ENCODE results near the gene TMEM30B.

Gene TMEM30B

GRCh38 chr14:61280526-61281185 is 482 bp downstream of the TMEM30B start:
- Histone ChIP-seq H3K4me1 (ENCODE audit: control extremely low read depth in 1 of 4, control insufficient read depth in 4 of 4, insufficient read depth in 4 of 4, low read length in 3 of 4) (peaks cover 0 to 23% (median 17%) of the 10 kb centered on the region in 4 experiments), H3K27me3 (replicated peaks in 2 of 5; ENCODE audit: control insufficient read depth in 4 of 5, insufficient read depth in 5 of 5, low read length in 4 of 5) (peaks cover 14 to 38% (median 28%) of the 10 kb centered on the region in 5 experiments), H3K27ac (ENCODE audit: insufficient read depth in 1 of 2, low read depth in 1 of 2, low read length in 2 of 2, poor library complexity in 1 of 2, severe bottlenecking in 2 of 2) (no peak overlapping the region), H3K36me3 (ENCODE audit: control insufficient read depth in 4 of 4, insufficient read depth in 4 of 4, low read length in 3 of 4) (no peaks in the 10 kb centered on the region), H3K4me3 (ENCODE audit: control insufficient read depth in 1 of 7, extremely low read depth in 1 of 7, insufficient read depth in 4 of 7, low read depth in 2 of 7, low read length in 6 of 7) (peak overlapping the region; percentile 32 to 78 (median 61)), H3K9me3 (ENCODE audit: control extremely low read depth in 1 of 5, control insufficient read depth in 4 of 5, insufficient read depth in 2 of 5, low read depth in 1 of 5, low read length in 4 of 5) (no peaks in the 10 kb centered on the region)
- ChIA-PET POLR2A (interaction anchor here (0.5 kb wide), 1 partner anchor 554 kb away, joined by 7 read pairs; no protein-coding TSS in a partner anchor), CTCF (interaction anchor here (0.7 to 3.2 kb wide), 11 partner anchors 9 to 556 kb away, joined by 3 to 29 read pairs (median 3); no protein-coding TSS in a partner anchor)
- peak; percentile 77 to 87 (median 81) for DNase-seq
- under 1% methylated on average over 55 of the region's 81 CpGs for WGBS (ENCODE audit: insufficient coverage)

GRCh38 chr14:61280092-61280525 is 1.0 kb downstream of the TMEM30B start:
- no peaks in the 10 kb centered on the region for H3K36me3 ChIP-seq (ENCODE audit: control insufficient read depth in 4 of 4, insufficient read depth in 4 of 4, low read length in 3 of 4)
- 10% methylated on average over 45 of the region's 47 CpGs for WGBS (ENCODE audit: insufficient coverage)
- no peak overlapping the region for H3K27ac ChIP-seq (ENCODE audit: insufficient read depth in 1 of 2, low read depth in 1 of 2, low read length in 2 of 2, poor library complexity in 1 of 2, severe bottlenecking in 2 of 2)
- H3K4me1 ChIP-seq (ENCODE audit: control extremely low read depth in 1 of 4, control insufficient read depth in 4 of 4, insufficient read depth in 4 of 4, low read length in 3 of 4) = peaks cover 0 to 23% (median 17%) of the 10 kb centered on the region in 4 experiments
- H3K4me3 ChIP-seq (ENCODE audit: control insufficient read depth in 1 of 7, extremely low read depth in 1 of 7, insufficient read depth in 4 of 7, low read depth in 2 of 7, low read length in 6 of 7) = peak overlapping the region; percentile 32 to 78 (median 61)
- POLR2A ChIA-PET = no interaction called here
- DNase-seq = peak in 2 of 3 donors; percentile 62 to 81
- H3K9me3 ChIP-seq (ENCODE audit: control extremely low read depth in 1 of 5, control insufficient read depth in 4 of 5, insufficient read depth in 2 of 5, low read depth in 1 of 5, low read length in 4 of 5) = no peaks in the 10 kb centered on the region
- peaks cover 15 to 41% (median 30%) of the 10 kb centered on the region in 5 experiments for H3K27me3 ChIP-seq (replicated peaks in 2 of 5; ENCODE audit: control insufficient read depth in 4 of 5, insufficient read depth in 5 of 5, low read length in 4 of 5)
- CTCF ChIA-PET = interaction anchor here (0.7 to 3.2 kb wide), 9 partner anchors 9 to 557 kb away, joined by 3 to 29 read pairs (median 4); no protein-coding TSS in a partner anchor

GRCh38 chr14:61279082-61279481 is 2.1 kb downstream of the TMEM30B start:
- Histone ChIP-seq H3K27me3 (replicated peaks in 2 of 5; ENCODE audit: control insufficient read depth in 4 of 5, insufficient read depth in 5 of 5, low read length in 4 of 5) (peaks cover 15 to 40% (median 29%) of the 10 kb centered on the region in 5 experiments), H3K4me3 (ENCODE audit: control insufficient read depth in 1 of 7, extremely low read depth in 1 of 7, insufficient read depth in 4 of 7, low read depth in 2 of 7, low read length in 6 of 7) (no peak overlapping the region), H3K9me3 (ENCODE audit: control extremely low read depth in 1 of 5, control insufficient read depth in 4 of 5, insufficient read depth in 2 of 5, low read depth in 1 of 5, low read length in 4 of 5) (no peaks in the 10 kb centered on the region), H3K36me3 (ENCODE audit: control insufficient read depth in 4 of 4, insufficient read depth in 4 of 4, low read length in 3 of 4) (no peaks in the 10 kb centered on the region), H3K4me1 (ENCODE audit: control extremely low read depth in 1 of 4, control insufficient read depth in 4 of 4, insufficient read depth in 4 of 4, low read length in 3 of 4) (peaks cover 0 to 21% (median 17%) of the 10 kb centered on the region in 4 experiments), H3K27ac (ENCODE audit: insufficient read depth in 1 of 2, low read depth in 1 of 2, low read length in 2 of 2, poor library complexity in 1 of 2, severe bottlenecking in 2 of 2) (no peak overlapping the region)
- 81% methylated on average over 5 of the region's 5 CpGs for WGBS (ENCODE audit: insufficient coverage)
- CTCF ChIA-PET = interaction anchor here (1.1 to 1.5 kb wide), 3 partner anchors 10 to 558 kb away, joined by 4 to 10 read pairs (median 5); no protein-coding TSS in a partner anchor
- POLR2A ChIA-PET = no interaction called here
- DNase-seq = peak in 1 of 3 donors; percentile 26

GRCh38 chr14:61277784-61278183 is 3.4 kb downstream of the TMEM30B start:
- 100% methylated on average over 3 of the region's 4 CpGs for WGBS (ENCODE audit: insufficient coverage)
- no peaks in the 10 kb centered on the region for H3K36me3 ChIP-seq (ENCODE audit: control insufficient read depth in 4 of 4, insufficient read depth in 4 of 4, low read length in 3 of 4)
- ChIA-PET CTCF (interaction anchor here (1.4 to 12.7 kb wide), 3 partner anchors 9 to 560 kb away, joined by 5 to 107 read pairs (median 10); no protein-coding TSS in a partner anchor), POLR2A (no interaction called here)
- peaks cover 0 to 20% (median 16%) of the 10 kb centered on the region in 4 experiments for H3K4me1 ChIP-seq (ENCODE audit: control extremely low read depth in 1 of 4, control insufficient read depth in 4 of 4, insufficient read depth in 4 of 4, low read length in 3 of 4)
- H3K4me3 ChIP-seq (ENCODE audit: control insufficient read depth in 1 of 7, extremely low read depth in 1 of 7, insufficient read depth in 4 of 7, low read depth in 2 of 7, low read length in 6 of 7) = no peak overlapping the region
- H3K27ac ChIP-seq (ENCODE audit: insufficient read depth in 1 of 2, low read depth in 1 of 2, low read length in 2 of 2, poor library complexity in 1 of 2, severe bottlenecking in 2 of 2) = no peak overlapping the region
- peaks cover 15 to 38% (median 27%) of the 10 kb centered on the region in 5 experiments for H3K27me3 ChIP-seq (replicated peaks in 2 of 5; ENCODE audit: control insufficient read depth in 4 of 5, insufficient read depth in 5 of 5, low read length in 4 of 5)
- DNase-seq = no peak
- no peaks in the 10 kb centered on the region for H3K9me3 ChIP-seq (ENCODE audit: control extremely low read depth in 1 of 5, control insufficient read depth in 4 of 5, insufficient read depth in 2 of 5, low read depth in 1 of 5, low read length in 4 of 5)

DNA sequence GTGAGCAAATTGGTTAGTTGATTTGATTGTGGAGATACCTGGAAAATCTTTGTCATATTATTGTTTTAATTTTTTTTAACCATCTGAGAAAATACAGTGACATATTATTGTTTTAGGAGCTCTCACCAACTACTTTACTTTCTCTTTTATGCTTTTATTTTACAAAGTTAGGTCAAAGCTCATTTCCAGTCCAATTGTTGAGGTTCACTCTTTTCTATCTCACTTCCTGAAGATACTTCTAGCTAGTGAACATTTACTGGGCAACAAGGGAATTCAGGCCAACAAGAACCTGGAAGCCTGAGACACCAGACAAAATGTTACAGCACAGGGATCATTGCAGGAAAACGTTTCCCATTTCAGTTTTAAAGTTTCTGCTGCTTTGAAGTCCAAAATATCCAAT is 3.9 kb downstream of the TMEM30B start:
- Histone ChIP-seq H3K4me3 (ENCODE audit: control insufficient read depth in 1 of 7, extremely low read depth in 1 of 7, insufficient read depth in 4 of 7, low read depth in 2 of 7, low read length in 6 of 7) (no peak overlapping the region), H3K27me3 (replicated peaks in 2 of 5; ENCODE audit: control insufficient read depth in 4 of 5, insufficient read depth in 5 of 5, low read length in 4 of 5) (peaks cover 15 to 40% (median 27%) of the 10 kb centered on the region in 5 experiments), H3K9me3 (ENCODE audit: control extremely low read depth in 1 of 5, control insufficient read depth in 4 of 5, insufficient read depth in 2 of 5, low read depth in 1 of 5, low read length in 4 of 5) (no peaks in the 10 kb centered on the region), H3K27ac (ENCODE audit: insufficient read depth in 1 of 2, low read depth in 1 of 2, low read length in 2 of 2, poor library complexity in 1 of 2, severe bottlenecking in 2 of 2) (no peak overlapping the region), H3K4me1 (ENCODE audit: control extremely low read depth in 1 of 4, control insufficient read depth in 4 of 4, insufficient read depth in 4 of 4, low read length in 3 of 4) (peaks cover 0 to 20% (median 16%) of the 10 kb centered on the region in 4 experiments), H3K36me3 (ENCODE audit: control insufficient read depth in 4 of 4, insufficient read depth in 4 of 4, low read length in 3 of 4) (no peaks in the 10 kb centered on the region)
- DNase-seq = no peak
- no CpG with 5 or more reads among the region's 1 CpG for WGBS (ENCODE audit: insufficient coverage)
- ChIA-PET POLR2A (no interaction called here), CTCF (interaction anchor here (12.7 kb wide), 1 partner anchor 9 kb away, joined by 107 read pairs; no protein-coding TSS in a partner anchor)

DNA sequence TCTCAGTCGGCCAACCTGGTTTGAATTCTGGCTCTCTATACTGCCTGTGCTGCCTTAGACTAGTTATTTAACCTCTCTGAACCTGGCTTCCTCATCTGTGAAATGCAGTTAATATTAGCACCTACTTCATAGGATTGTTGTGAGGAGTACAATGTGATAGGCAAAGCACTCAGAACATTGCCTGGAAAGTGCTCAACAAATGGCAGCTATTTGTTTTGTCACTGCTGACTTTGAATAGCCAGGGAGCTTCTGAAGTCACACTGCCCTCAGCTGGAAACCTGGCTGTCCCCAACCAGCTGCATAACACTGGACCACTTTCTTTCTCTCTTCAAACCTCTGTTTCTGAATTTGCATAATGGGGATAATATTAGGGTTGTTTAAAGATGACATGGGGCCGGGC is 9.6 kb downstream of the TMEM30B start:
- DNase-seq = no peak
- H3K4me3 ChIP-seq (ENCODE audit: control insufficient read depth in 1 of 7, extremely low read depth in 1 of 7, insufficient read depth in 4 of 7, low read depth in 2 of 7, low read length in 6 of 7) = no peak overlapping the region
- peaks cover 0 to 5% (median 4%) of the 10 kb centered on the region in 4 experiments for H3K4me1 ChIP-seq (ENCODE audit: control extremely low read depth in 1 of 4, control insufficient read depth in 4 of 4, insufficient read depth in 4 of 4, low read length in 3 of 4)
- ChIA-PET POLR2A (no interaction called here), CTCF (interaction anchor here (1.1 to 12.7 kb wide), 4 partner anchors 9 to 19 kb away, joined by 3 to 107 read pairs (median 8); partner anchors contain the start of gene TMEM30B)
- peaks cover 10 to 32% (median 18%) of the 10 kb centered on the region in 5 experiments for H3K27me3 ChIP-seq (replicated peaks in 2 of 5; ENCODE audit: control insufficient read depth in 4 of 5, insufficient read depth in 5 of 5, low read length in 4 of 5)
- no peaks in the 10 kb centered on the region for H3K36me3 ChIP-seq (ENCODE audit: control insufficient read depth in 4 of 4, insufficient read depth in 4 of 4, low read length in 3 of 4)
- H3K27ac ChIP-seq (ENCODE audit: insufficient read depth in 1 of 2, low read depth in 1 of 2, low read length in 2 of 2, poor library complexity in 1 of 2, severe bottlenecking in 2 of 2) = no peak overlapping the region
- 100% methylated on average over 1 of the region's 2 CpGs for WGBS (ENCODE audit: insufficient coverage)
- no peaks in the 10 kb centered on the region for H3K9me3 ChIP-seq (ENCODE audit: control extremely low read depth in 1 of 5, control insufficient read depth in 4 of 5, insufficient read depth in 2 of 5, low read depth in 1 of 5, low read length in 4 of 5)

DNA sequence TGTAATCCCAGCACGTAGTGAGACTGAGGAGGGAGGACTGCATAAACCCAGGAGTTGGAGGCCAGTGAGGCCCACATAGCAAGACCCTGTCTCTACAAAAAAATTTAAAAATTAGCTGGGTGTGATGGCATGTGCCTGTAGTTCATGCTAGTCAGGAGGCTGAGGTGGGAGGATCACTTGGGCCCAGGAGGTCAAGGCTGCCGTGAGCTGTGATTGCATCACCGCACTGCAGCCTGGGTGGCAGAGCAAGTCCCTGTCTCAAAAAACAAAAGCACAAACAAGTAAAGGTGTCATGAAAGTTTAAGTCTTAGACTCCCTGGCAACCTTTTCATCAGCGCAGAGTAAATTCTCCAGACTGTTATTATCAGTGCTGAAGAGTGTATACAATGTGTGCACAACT is 10.4 kb downstream of the TMEM30B start:
- no peak overlapping the region for H3K27ac ChIP-seq (ENCODE audit: insufficient read depth in 1 of 2, low read depth in 1 of 2, low read length in 2 of 2, poor library complexity in 1 of 2, severe bottlenecking in 2 of 2)
- CTCF ChIA-PET = interaction anchor here (1.1 to 12.7 kb wide), 4 partner anchors 8 to 20 kb away, joined by 3 to 107 read pairs (median 8); partner anchors contain the start of gene TMEM30B
- peaks cover 0 to 5% (median 4%) of the 10 kb centered on the region in 4 experiments for H3K4me1 ChIP-seq (ENCODE audit: control extremely low read depth in 1 of 4, control insufficient read depth in 4 of 4, insufficient read depth in 4 of 4, low read length in 3 of 4)
- WGBS (ENCODE audit: insufficient coverage) = 100% methylated on average over 3 of the region's 4 CpGs
- H3K4me3 ChIP-seq (ENCODE audit: control insufficient read depth in 1 of 7, extremely low read depth in 1 of 7, insufficient read depth in 4 of 7, low read depth in 2 of 7, low read length in 6 of 7) = no peak overlapping the region
- DNase-seq = no peak
- peaks cover 10 to 32% (median 17%) of the 10 kb centered on the region in 5 experiments for H3K27me3 ChIP-seq (replicated peaks in 2 of 5; ENCODE audit: control insufficient read depth in 4 of 5, insufficient read depth in 5 of 5, low read length in 4 of 5)
- H3K36me3 ChIP-seq (ENCODE audit: control insufficient read depth in 4 of 4, insufficient read depth in 4 of 4, low read length in 3 of 4) = no peaks in the 10 kb centered on the region
- no peaks in the 10 kb centered on the region for H3K9me3 ChIP-seq (ENCODE audit: control extremely low read depth in 1 of 5, control insufficient read depth in 4 of 5, insufficient read depth in 2 of 5, low read depth in 1 of 5, low read length in 4 of 5)
- POLR2A ChIA-PET = no interaction called here
